ENCODE data around the gene NOMO2.
"Not testable (repeated sequence)": the region's sequence is repeated elsewhere in the genome, so short reads cannot be mapped to it uniquely, and the experiment has no call there.

- TF ChIP-seq CTCF (IDR thresholded peaks at IDR 0.05; ENCODE audit: borderline replicate concordance, extremely low read depth, low read length, poor library complexity, severe bottlenecking); EZH2 (IDR thresholded peaks at IDR 0.05; ENCODE audit: borderline replicate concordance, low read depth, low read length, severe bottlenecking): not testable (repeated sequence)
Observed at GRCh38 chr16:18497032-18497431, 64.9 kb downstream of the NOMO2 start.

All from DND-41 (cell line).